Endodermal cell (in vitro differentiated cells): ENCODE data around the gene GPRIN1. TPM values are rescaled to one million over a fixed set of nuclear protein-coding genes. Genes with fewer than 3 reads are reported as not detected.

Source experiments
- DNase-seq: peaks from one replicate; pipeline ENCODE4 v3.0.0-alpha.2; 2017
- H3K27ac ChIP-seq: 2 replicates; pipeline ENCODE4 v1.5.1; 2013; ENCODE audit warnings: mild to moderate bottlenecking, low read depth, low read length, moderate library complexity
- H3K27me3 ChIP-seq: 2 replicates; pipeline ENCODE4 v1.6.1; 2013; ENCODE audit warnings: mild to moderate bottlenecking, low read length, moderate library complexity; ENCODE audit not compliant: insufficient read depth, control insufficient read depth, poor library complexity, severe bottlenecking
- H3K36me3 ChIP-seq: 2 replicates; pipeline ENCODE4 v1.7.0; 2013; ENCODE audit warnings: mild to moderate bottlenecking, low read length, moderate library complexity; ENCODE audit not compliant: control insufficient read depth, insufficient read depth
- H3K4me1 ChIP-seq: one replicate; pipeline ENCODE4 v1.7.0; 2013; ENCODE audit warnings: low read length; ENCODE audit not compliant: control insufficient read depth, insufficient read depth
- H3K4me3 ChIP-seq: 2 replicates; pipeline ENCODE4 v1.5.1; 2013; ENCODE audit warnings: mild to moderate bottlenecking, low read length, moderate library complexity
- H3K9ac ChIP-seq: 2 replicates; pipeline ENCODE4 v1.6.1; 2013; ENCODE audit warnings: mild to moderate bottlenecking, low read length, moderate library complexity; ENCODE audit not compliant: poor library complexity, severe bottlenecking; ENCODE audit errors: extremely low read depth
- H3K9me3 ChIP-seq: 2 replicates; pipeline ENCODE4 v1.6.1; 2013; ENCODE audit warnings: mild to moderate bottlenecking, low read length, moderate library complexity; ENCODE audit not compliant: control insufficient read depth
- H3K27ac Mint-ChIP-seq: 2 replicates; pipeline ENCODE4 v1.8.0; 2020; ENCODE audit warnings: mixed read lengths
- H3K27me3 Mint-ChIP-seq: 2 replicates; pipeline ENCODE4 v1.8.0; 2021; ENCODE audit warnings: mild to moderate bottlenecking, mixed read lengths; ENCODE audit not compliant: insufficient read depth
- H3K36me3 Mint-ChIP-seq: 2 replicates; pipeline ENCODE4 v1.8.0; 2020; ENCODE audit warnings: low read depth, mixed read lengths
- H3K4me1 Mint-ChIP-seq: 2 replicates; pipeline ENCODE4 v1.8.0; 2020; ENCODE audit warnings: mixed read lengths
- H3K4me3 Mint-ChIP-seq: 2 replicates; pipeline ENCODE4 v1.8.0; 2020; ENCODE audit warnings: mild to moderate bottlenecking, moderate library complexity, mixed read lengths
- H3K9me3 Mint-ChIP-seq: 2 replicates; pipeline ENCODE4 v1.8.0; 2020; ENCODE audit warnings: mild to moderate bottlenecking, mixed read lengths
- WGBS, 2 experiments: methylation state at CpG; one replicate each; pipeline versions ENCODE4 v1.1.5 to v1.1.7; 2013; ENCODE audit warnings: missing lambda C conversion rate in 2 of 2, mixed read lengths in 1 of 2; ENCODE audit not compliant: insufficient coverage in 1 of 2, insufficient read length in 1 of 2; 5-methylcytosine and 5-hydroxymethylcytosine counted together
- total RNA-seq, 2 donors: library from RNA; stranded (reverse); fragmentation: NEBNext Ultra II Directional in 1 of 2; extraction: Animal tissue kit (Norgen Biotek cat#: 25700) in 1 of 2; gene quantifications; 2 replicates in 1 of 2; 3 replicates in 1 of 2; pipeline ENCODE4 v1.2.1, GENCODE V29; 2021
- TF ChIP-seq, protein P1 (sequence below): fragments of 200-600 bp; sonication (generic); conservative IDR thresholded peaks from 2 replicates; pipeline ENCODE4 v1.5.0; 2021; ENCODE audit warnings: antibody characterized with exemption, mild to moderate bottlenecking

The GPRIN1 gene
- total RNA-seq, 2 donors from 2014 or later, result 4.5 to 4.9 TPM

DNA sequence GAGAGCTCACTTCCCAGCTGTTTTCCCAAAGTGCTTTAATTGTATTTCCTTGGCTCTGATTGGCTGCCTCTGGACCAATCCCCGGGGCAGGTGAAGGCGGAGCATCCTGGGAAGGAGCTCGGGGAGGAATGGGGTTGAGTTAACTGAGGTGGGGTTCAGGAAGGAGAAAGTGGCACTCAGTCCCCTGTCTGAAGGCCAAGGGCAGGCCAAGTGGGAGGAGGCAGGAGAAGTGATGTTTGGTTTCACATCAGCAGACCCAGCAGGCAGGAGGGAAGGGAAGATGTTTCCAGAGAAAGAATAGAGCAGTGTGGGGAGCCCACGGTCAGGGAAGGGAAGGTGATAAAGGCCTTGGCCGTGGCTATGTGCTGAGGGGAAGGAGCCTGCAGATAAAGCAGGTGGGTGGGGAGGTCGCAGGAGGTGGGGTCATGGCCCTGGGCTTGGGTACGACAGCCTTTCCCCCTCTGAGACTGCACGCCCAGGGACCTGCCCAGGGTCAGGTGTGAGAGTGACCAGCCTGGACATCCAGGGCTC, 40.5 kb upstream of the GPRIN1 start:
- Mint-ChIP-seq H3K27ac (no peak overlapping the region), H3K27me3 (no peaks in the 10 kb centered on the region), H3K9me3 (no peaks in the 10 kb centered on the region), H3K36me3 (peaks cover 22% of the 10 kb centered on the region), H3K4me1 (peaks cover 18% of the 10 kb centered on the region), H3K4me3 (no peak overlapping the region)
- Histone ChIP-seq H3K4me1 (no peaks in the 10 kb centered on the region), H3K4me3 (no peak overlapping the region), H3K9ac (no peak overlapping the region), H3K27me3 (no peaks in the 10 kb centered on the region), H3K9me3 (no peaks in the 10 kb centered on the region), H3K36me3 (peaks cover 7% of the 10 kb centered on the region), H3K27ac (no peak overlapping the region)
- 80 to 86% methylated on average over 6 to 8 of the region's 8 CpGs for WGBS, 2 experiments
- DNase-seq, result peak; percentile 76
- TF ChIP-seq, protein P1, sequence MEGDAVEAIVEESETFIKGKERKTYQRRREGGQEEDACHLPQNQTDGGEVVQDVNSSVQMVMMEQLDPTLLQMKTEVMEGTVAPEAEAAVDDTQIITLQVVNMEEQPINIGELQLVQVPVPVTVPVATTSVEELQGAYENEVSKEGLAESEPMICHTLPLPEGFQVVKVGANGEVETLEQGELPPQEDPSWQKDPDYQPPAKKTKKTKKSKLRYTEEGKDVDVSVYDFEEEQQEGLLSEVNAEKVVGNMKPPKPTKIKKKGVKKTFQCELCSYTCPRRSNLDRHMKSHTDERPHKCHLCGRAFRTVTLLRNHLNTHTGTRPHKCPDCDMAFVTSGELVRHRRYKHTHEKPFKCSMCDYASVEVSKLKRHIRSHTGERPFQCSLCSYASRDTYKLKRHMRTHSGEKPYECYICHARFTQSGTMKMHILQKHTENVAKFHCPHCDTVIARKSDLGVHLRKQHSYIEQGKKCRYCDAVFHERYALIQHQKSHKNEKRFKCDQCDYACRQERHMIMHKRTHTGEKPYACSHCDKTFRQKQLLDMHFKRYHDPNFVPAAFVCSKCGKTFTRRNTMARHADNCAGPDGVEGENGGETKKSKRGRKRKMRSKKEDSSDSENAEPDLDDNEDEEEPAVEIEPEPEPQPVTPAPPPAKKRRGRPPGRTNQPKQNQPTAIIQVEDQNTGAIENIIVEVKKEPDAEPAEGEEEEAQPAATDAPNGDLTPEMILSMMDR, result no peak

DNA sequence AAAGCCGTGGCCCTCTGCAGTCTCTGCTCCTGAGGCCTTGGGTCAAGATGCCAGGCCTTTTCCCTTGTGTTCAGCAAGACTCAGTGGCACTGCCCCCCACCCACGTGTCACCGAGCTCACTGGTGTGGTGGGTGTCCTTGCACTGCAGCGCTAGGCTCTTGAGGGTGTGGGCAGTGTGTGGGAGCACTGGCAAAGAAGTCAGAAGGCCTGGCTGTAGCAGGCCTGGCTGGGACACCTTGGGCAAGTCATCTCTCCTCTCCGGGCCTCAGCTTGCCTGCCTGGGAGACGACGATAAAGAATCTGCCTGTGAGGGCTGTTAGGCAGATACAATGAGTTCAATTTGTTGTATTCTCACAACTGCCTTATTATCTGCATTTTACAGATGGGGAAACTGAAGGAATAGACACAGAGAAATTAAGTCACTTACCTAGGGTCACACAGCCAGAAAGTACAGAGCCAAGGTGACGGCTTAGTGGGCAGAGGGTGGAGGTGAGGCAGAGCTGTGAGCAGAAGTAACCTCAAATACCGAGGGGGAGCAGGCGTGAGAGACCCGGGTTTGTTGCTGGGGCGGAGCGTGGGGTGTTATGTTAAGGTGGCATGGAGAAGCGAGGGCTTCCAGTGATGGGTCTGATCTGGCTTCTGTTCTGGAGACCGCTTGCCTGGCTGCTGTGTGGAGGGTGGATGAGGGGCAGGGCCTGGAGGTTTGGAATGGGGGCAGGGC, 38.7 kb upstream of the GPRIN1 start:
- no peaks in the 10 kb centered on the region for H3K4me1 ChIP-seq
- no peaks in the 10 kb centered on the region for H3K9me3 ChIP-seq
- peak overlapping the region; percentile 75 for H3K4me3 Mint-ChIP-seq
- no peaks in the 10 kb centered on the region for H3K27me3 Mint-ChIP-seq
- H3K36me3 ChIP-seq, result peaks cover 7% of the 10 kb centered on the region
- peak overlapping the region; percentile 69 for H3K9ac ChIP-seq
- H3K4me1 Mint-ChIP-seq, result peaks cover 29% of the 10 kb centered on the region
- TF ChIP-seq, protein P1, result no peak
- no peak for DNase-seq
- WGBS, 2 experiments, result 89 to 91% methylated on average over 9 to 15 of the region's 15 CpGs
- H3K27ac ChIP-seq, result no peak overlapping the region
- H3K9me3 Mint-ChIP-seq, result no peaks in the 10 kb centered on the region
- peak overlapping the region; percentile 85 for H3K4me3 ChIP-seq
- no peak overlapping the region for H3K27ac Mint-ChIP-seq
- H3K27me3 ChIP-seq, result no peaks in the 10 kb centered on the region
- H3K36me3 Mint-ChIP-seq, result peaks cover 15% of the 10 kb centered on the region

DNA sequence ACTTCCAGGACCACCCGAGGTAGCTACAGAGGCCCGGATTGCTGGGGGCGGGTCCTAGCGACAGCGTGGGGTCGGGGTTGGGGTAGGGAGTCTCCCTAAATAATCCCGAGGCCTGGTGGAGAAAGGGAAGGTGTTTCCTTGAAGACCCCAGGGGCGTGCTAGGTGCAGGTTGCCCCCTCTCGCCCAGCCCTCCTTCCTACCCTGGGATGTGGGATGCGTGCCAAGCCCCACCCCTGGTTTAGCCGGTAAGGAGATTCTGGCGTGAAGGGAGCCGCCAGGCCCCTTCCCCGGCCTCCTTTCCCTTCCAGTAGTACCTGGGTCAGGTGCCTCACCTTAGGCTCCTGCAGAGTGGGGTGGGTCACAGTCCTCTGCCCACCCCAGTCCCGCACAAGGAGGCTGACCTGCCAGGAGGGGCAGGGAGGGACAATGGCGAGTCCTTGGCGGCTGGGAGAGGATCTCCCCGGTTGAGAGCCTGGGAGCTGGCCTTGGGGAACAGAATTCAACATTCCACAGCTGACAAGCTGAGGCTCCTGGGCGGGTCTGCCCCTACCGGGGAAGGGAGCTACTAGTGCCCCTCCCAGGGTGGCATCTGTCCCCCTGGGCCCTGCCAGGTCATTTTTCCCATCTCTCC, 38.0 kb upstream of the GPRIN1 start:
- peak overlapping the region; percentile 75 for H3K4me3 Mint-ChIP-seq
- H3K9me3 Mint-ChIP-seq, result no peaks in the 10 kb centered on the region
- no peaks in the 10 kb centered on the region for H3K4me1 ChIP-seq
- no peaks in the 10 kb centered on the region for H3K27me3 ChIP-seq
- H3K4me1 Mint-ChIP-seq, result peaks cover 33% of the 10 kb centered on the region
- peaks cover 8% of the 10 kb centered on the region for H3K36me3 Mint-ChIP-seq
- no peak overlapping the region for H3K27ac ChIP-seq
- H3K9ac ChIP-seq, result peak overlapping the region; percentile 69
- TF ChIP-seq, protein P1, result no peak
- peak; percentile 77 for DNase-seq
- H3K27me3 Mint-ChIP-seq, result no peaks in the 10 kb centered on the region
- peaks cover under 1% of the 10 kb centered on the region for H3K36me3 ChIP-seq
- peak overlapping the region; percentile 85 for H3K4me3 ChIP-seq
- H3K9me3 ChIP-seq, result no peaks in the 10 kb centered on the region
- H3K27ac Mint-ChIP-seq, result peak overlapping the region; percentile 85
- WGBS, 2 experiments, result 22 to 23% methylated on average over 7 to 20 of the region's 20 CpGs
